ENCODE data around the gene MMUT. TPM values are rescaled to one million over a fixed set of nuclear protein-coding genes. Genes with fewer than 3 reads are reported as not detected.
"Not testable (repeated sequence)": the region's sequence is repeated elsewhere in the genome, so short reads cannot be mapped to it uniquely, and the experiment has no call there.

MMUT gene
- 24.4 TPM for total RNA-seq

DNA sequence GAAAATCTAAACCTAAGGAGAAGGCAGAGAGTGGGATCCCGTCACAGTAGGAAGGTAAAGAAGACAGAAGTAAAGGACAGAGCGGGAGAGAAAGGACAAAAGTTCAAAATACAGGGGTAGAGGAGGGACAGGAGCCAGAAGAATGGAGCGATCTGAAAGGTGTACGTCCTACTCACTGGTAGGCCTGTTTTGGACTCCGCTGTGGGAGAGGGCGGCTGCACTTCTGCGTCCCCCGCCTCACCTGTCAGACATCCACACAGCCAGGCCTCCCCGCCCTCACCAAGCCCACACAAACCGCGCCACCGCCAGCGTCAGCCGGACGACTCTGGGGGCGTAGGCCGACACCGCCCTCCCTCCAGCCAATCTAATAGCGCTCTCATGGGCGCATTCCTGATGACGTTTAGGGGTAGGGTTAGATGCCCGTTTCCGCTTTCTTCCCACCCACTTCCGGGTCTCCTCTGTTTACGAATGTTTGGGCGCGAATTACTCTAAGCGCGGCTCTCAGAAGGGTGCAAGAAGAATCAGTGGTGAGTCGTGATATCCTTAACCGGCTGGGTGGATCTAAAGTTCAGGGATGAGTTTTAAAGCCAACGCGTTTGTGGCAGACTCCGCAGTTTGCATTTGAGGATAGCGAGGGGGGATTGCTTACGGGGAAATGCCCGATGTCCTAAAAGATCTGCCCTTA lies at the start of gene MMUT, which contains the start of gene CENPQ:
Gene MMUT (minus strand): TSS at position 327 of the 685 bp plus-strand sequence. CDS start 3,787 bp downstream, outside the sequence.
Gene CENPQ (plus strand): TSS at position 444 of the 685 bp plus-strand sequence. CDS start 6,807 bp downstream, outside the sequence.
- peak; percentile 95 for DNase-seq (ENCODE audit: low spot score)

DNA sequence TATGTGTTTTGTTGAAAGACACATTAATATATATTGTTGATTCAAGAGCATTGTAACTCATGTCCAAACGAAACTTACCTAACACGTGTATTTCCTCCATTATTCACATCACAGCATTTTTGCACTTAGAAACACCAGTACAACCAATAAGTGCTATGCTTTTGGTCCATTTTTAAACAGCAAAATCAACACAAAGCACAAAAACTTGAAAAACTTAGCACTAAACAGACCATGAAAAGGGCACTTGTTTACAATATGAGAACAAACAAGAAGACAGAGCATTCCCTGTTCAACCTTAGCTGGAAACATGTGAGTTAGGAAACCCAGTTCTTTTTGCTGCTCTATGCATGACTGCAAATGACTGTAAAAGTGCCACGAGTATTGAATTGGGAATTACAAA lies 46.3 kb upstream of the MMUT start:
- no peak for DNase-seq (ENCODE audit: low spot score)

- DNase-seq (ENCODE audit: low spot score), result no peak
Measured at GRCh38 chr6:49506569-49507111, 43.6 kb upstream of the MMUT start.

DNA sequence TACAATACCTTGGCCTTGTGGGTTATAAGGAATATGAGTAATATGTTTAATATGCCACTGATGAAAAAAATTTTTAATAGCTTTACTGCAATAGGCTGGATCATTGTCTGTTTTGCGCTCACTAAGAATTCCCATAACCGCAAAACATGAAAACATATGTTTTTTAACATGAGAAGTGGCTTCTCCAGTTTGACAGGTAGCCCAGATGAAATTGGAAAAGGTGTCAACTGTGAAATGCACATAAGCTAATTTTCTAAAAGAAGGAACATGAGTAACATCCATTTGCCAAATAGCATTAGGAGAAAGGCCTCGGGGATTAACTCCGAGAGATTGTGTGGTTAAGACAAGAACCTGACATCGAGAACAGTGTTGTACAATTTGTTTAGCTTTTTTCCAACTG lies 41.6 kb upstream of the MMUT start:
- no peak for DNase-seq (ENCODE audit: low spot score)

- DNase-seq (ENCODE audit: low spot score), result no peak
Measured at GRCh38 chr6:49499623-49500022, 36.6 kb upstream of the MMUT start, which contains the start of gene GLYATL3. Gene GLYATL3, plus strand, starts transcription at chr6:49499923. Its CDS starts 12,068 bp downstream, at chr6:49511991.

- DNase-seq (ENCODE audit: low spot score), result no peak
Measured at GRCh38 chr6:49499126-49499525, 36.1 kb upstream of the MMUT start.

GRCh38 chr6:49497304-49497703 lies 34.3 kb upstream of the MMUT start:
- no peak for DNase-seq (ENCODE audit: low spot score)

GRCh38 chr6:49490633-49491032 lies 27.6 kb upstream of the MMUT start:
- DNase-seq (ENCODE audit: low spot score), result no peak

DNA sequence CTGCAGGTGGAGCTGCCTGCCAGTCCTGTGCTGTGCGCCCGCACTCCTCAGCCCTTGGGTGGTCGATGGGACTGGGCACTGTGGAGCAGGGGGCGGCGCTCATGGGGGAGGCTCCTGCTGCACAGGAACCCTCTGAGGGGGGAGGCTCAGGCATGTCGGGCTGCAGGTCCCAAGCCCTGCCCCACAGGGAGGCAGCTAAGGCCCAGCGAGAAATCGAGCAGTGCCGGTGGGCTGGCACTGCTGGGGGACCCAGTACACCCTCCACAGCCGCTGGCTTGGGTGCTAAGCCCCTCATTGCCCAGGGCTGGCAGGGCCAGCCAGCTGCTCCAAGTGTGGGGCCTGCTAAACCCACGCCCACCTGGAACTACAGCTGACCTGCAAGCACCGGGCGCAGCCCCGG lies 20.3 kb upstream of the MMUT start:
- not testable (repeated sequence) for DNase-seq (ENCODE audit: low spot score)

GRCh38 chr6:49481846-49482245 lies 18.8 kb upstream of the MMUT start:
- not testable (repeated sequence) for DNase-seq (ENCODE audit: low spot score)

GRCh38 chr6:49479308-49479970 lies 16.4 kb upstream of the MMUT start:
- DNase-seq (ENCODE audit: low spot score), result no peak

- not testable (repeated sequence) for DNase-seq (ENCODE audit: low spot score)
Measured at GRCh38 chr6:49476564-49476963, 13.5 kb upstream of the MMUT start.

- no peak for DNase-seq (ENCODE audit: low spot score)
Measured at GRCh38 chr6:49468042-49468441, 5.0 kb upstream of the MMUT start.

- no peak for DNase-seq (ENCODE audit: low spot score)
Measured at GRCh38 chr6:49464691-49465090, 1.6 kb upstream of the MMUT start.

DNA sequence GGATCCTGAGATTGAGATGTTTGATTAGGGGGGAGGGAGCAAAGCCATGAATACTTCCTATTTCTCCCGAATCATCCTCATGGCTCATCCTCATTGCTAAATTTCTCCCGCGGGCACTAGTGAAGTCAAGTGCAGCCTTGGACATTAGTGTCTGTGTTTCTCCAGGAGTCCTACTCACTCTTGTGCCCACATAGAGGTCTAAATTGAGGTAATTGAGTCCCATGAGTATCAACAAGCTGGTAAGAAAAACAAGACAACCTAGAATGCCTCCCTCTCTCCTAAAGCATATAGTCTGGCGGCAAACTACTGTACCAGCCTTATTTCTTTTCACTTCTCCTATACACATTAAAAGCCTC lies 537 bp upstream of the MMUT start:
- DNase-seq (ENCODE audit: low spot score), result no peak

GRCh38 chr6:49462599-49462926 lies 490 bp downstream of the MMUT start:
- DNase-seq (ENCODE audit: low spot score), result no peak

GRCh38 chr6:49462071-49462470 lies 982 bp downstream of the MMUT start:
- no peak for DNase-seq (ENCODE audit: low spot score)

- no peak for DNase-seq (ENCODE audit: low spot score)
Measured at GRCh38 chr6:49457771-49458170, 5.3 kb downstream of the MMUT start.

DNA sequence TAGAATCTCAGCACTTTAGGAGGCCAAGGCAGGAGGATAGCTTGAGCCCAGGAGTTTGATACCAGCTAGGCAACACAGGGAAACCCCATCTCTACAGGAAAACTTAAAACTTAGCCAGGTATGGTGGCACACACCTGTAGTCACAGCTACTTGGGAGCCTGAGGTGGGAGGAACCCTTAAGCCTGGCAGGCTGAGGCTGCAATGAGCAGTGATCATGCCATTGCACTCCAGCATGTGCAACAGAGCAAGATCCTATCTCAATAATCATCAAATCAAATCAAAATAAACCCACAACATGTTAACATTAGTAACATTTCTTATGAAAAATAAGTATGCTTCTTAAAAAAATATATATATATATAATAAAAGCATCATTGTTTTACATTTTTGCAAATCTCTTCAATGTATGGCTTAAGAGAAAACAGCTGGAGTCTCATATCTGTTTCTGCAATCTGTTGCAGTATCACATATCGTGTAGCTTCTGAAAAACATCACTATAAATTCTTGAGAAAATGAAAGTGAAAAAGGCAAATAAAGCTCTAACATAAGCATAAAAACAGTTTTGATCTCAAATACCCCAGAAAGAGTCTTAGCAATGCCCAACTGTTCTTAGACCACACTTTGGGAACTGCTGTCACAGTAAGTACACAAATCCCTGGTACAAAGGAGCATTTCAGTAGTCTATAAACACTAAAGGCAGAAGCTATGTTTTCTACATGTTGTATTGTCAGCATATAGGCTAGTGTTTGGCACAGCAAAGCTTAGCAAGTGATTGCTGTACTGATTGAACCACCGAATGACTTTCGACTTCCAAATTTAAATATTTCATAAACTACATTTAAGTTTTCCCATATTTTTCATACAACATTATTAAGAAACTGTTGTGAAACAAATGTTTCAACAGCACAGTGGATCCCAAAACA lies 8.0 kb downstream of the MMUT start:
- DNase-seq (ENCODE audit: low spot score), result no peak

DNA sequence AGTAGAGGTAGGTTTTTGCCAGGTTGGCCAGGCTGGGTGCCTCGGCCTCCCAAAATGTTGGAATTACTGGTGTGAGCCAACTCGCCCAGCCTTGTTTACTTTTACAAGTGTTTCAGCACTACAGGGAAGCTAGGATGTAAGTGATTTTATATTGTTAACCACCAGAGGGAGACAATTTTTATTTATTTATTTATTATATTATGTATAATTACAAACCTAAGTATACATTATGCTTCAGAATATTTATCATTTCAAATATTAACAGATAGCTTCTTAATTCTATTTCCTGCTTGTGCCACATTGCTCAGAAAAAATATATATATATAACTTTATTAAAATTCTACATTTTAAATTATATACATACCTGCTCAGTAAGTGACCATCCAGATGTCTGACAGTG lies 9.8 kb downstream of the MMUT start:
- no peak for DNase-seq (ENCODE audit: low spot score)

- DNase-seq (ENCODE audit: low spot score), result no peak
Measured at GRCh38 chr6:49430866-49431265, 32.2 kb downstream of the MMUT start.

GRCh38 chr6:49430187-49430586 lies 32.9 kb downstream of the MMUT start:
- DNase-seq (ENCODE audit: low spot score), result no peak

Data from ureter (tissue), 1 donor.